Suprapubic skin (tissue), 4 donors: Measurements from ENCODE around the gene COL15A1. TPM values are rescaled to one million over a fixed set of nuclear protein-coding genes. Genes with fewer than 3 reads are reported as not detected.

ENCODE experiments used
- DNase-seq, 2 donors: peaks; one replicate each; pipeline ENCODE4 v3.0.0-alpha.2; 2019; ENCODE audit warnings: low spot score in 2 of 2
- H3K27ac ChIP-seq: fragments of 200-600 bp; sonication (generic); one replicate; pipeline ENCODE4 v1.5.1; 2019
- H3K27me3 ChIP-seq: fragments of 200-600 bp; sonication (generic); one replicate; pipeline ENCODE4 v1.5.1; 2019
- H3K36me3 ChIP-seq: fragments of 200-600 bp; sonication (generic); one replicate; pipeline ENCODE4 v1.5.1; 2019
- H3K4me1 ChIP-seq: fragments of 200-600 bp; sonication (generic); one replicate; pipeline ENCODE4 v1.5.1; 2019
- H3K4me3 ChIP-seq: fragments of 200-600 bp; sonication (generic); one replicate; pipeline ENCODE4 v1.5.1; 2019; ENCODE audit warnings: mild to moderate bottlenecking
- H3K9me3 ChIP-seq: fragments of 200-600 bp; sonication (generic); one replicate; pipeline ENCODE4 v1.5.1; 2019
- CTCF ChIP-seq, 2 donors: fragments of 200-600 bp in 1 of 2; fragments of 450-650 bp in 1 of 2; sonication (generic) in 1 of 2; IDR thresholded peaks; one replicate each; pipeline ENCODE4 v1.5.1; 2016 to 2019; ENCODE audit warnings: antibody characterized with exemption in 2 of 2, mild to moderate bottlenecking in 1 of 2, moderate library complexity in 1 of 2
- EP300 ChIP-seq: sonication (generic); formaldehyde crosslinking; IDR thresholded peaks from one replicate; pipeline ENCODE4 v1.6.1; 2017; ENCODE audit warnings: antibody characterized with exemption
- POLR2A ChIP-seq, 2 donors: fragments of 450-650 bp; IDR thresholded peaks; one replicate each; pipeline ENCODE4 v1.6.1; 2017; ENCODE audit warnings: antibody characterized with exemption in 2 of 2, mild to moderate bottlenecking in 2 of 2, moderate library complexity in 2 of 2
- POLR2AphosphoS5 ChIP-seq, 3 donors: sonication (generic); formaldehyde crosslinking; IDR thresholded peaks; one replicate each; pipeline ENCODE4 v1.6.1; 2017; ENCODE audit warnings: antibody characterized with exemption in 3 of 3
- WGBS: methylation state at CpG from one replicate; pipeline ENCODE4 v1.1.5; 2018; 5-methylcytosine and 5-hydroxymethylcytosine counted together
- total RNA-seq, 4 donors: library from RNA; depleted of rRNA; stranded (reverse); fragments of >200 nt; gene quantifications; one replicate each; pipeline ENCODE4 v1.1.0, GENCODE V29; 2016

The COL15A1 gene
- total RNA-seq, 4 donors from 2014 or later: 8.0 to 15.0 (median 9.3) TPM

DNA sequence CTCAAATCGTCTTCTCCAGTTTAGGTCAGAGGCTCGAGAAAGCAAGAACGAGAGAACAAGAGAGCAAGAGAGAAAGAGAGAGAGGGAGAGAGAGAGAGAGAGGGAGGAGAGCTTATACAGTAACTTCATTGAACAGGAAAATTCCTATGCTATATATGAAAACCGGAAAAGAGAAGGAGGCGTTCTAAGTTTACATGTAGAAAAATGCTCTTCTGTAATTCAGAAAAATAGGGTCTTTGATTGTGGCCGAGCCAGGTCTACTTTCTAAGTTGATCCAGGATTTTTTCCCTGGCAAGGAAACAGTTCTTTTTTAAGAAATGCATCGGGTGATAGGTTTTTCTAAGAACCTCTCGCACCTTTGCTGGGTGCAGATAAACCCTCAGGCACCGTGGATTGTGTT lies 29.5 kb downstream of the COL15A1 start:
- Histone ChIP-seq H3K4me1 (peaks cover 48% of the 10 kb centered on the region), H3K9me3 (no peaks in the 10 kb centered on the region), H3K27ac (peak overlapping the region; percentile 50), H3K27me3 (peaks cover 7% of the 10 kb centered on the region), H3K36me3 (no peaks in the 10 kb centered on the region), H3K4me3 (no peak overlapping the region)
- no peak for TF ChIP-seq CTCF (IDR thresholded peaks at IDR 0.05)
- no peak for TF ChIP-seq POLR2A (IDR thresholded peaks at IDR 0.05)
- no peak for TF ChIP-seq EP300
- TF ChIP-seq POLR2AphosphoS5 (IDR thresholded peaks at IDR 0.05): no peak
- no peak for DNase-seq
- 58% methylated on average over 9 of the region's 9 CpGs for WGBS

- no peaks in the 10 kb centered on the region for H3K36me3 ChIP-seq
- DNase-seq: no peak
- 49% methylated on average over 6 of the region's 6 CpGs for WGBS
- TF ChIP-seq EP300 (no peak), POLR2A (IDR thresholded peaks at IDR 0.05) (no peak), POLR2AphosphoS5 (IDR thresholded peaks at IDR 0.05) (no peak), CTCF (IDR thresholded peaks at IDR 0.05) (no peak)
- H3K9me3 ChIP-seq: no peaks in the 10 kb centered on the region
- peaks cover 48% of the 10 kb centered on the region for H3K4me1 ChIP-seq
- H3K27me3 ChIP-seq: peaks cover 7% of the 10 kb centered on the region
- peak overlapping the region; percentile 50 for H3K27ac ChIP-seq
- H3K4me3 ChIP-seq: no peak overlapping the region
Observed at GRCh38 chr9:98973576-98973975, 29.9 kb downstream of the COL15A1 start.

GRCh38 chr9:98974106-98974505 lies 30.4 kb downstream of the COL15A1 start:
- H3K9me3 ChIP-seq: no peaks in the 10 kb centered on the region

GRCh38 chr9:98974554-98974953 lies 30.8 kb downstream of the COL15A1 start:
- Histone ChIP-seq H3K4me3 (no peak overlapping the region), H3K27me3 (peaks cover 7% of the 10 kb centered on the region), H3K36me3 (no peaks in the 10 kb centered on the region), H3K9me3 (no peaks in the 10 kb centered on the region), H3K4me1 (peaks cover 48% of the 10 kb centered on the region), H3K27ac (no peak overlapping the region)
- no peak for TF ChIP-seq POLR2AphosphoS5 (IDR thresholded peaks at IDR 0.05)
- TF ChIP-seq POLR2A (IDR thresholded peaks at IDR 0.05): no peak
- no peak for TF ChIP-seq EP300
- no peak for TF ChIP-seq CTCF (IDR thresholded peaks at IDR 0.05)
- no peak for DNase-seq
- WGBS: 48% methylated on average over 7 of the region's 10 CpGs

More at GRCh38 chr9:98974106-98974505, 30.4 kb downstream of the COL15A1 start:
- H3K4me1 ChIP-seq: peaks cover 48% of the 10 kb centered on the region
- no peak for TF ChIP-seq POLR2A (IDR thresholded peaks at IDR 0.05)
- TF ChIP-seq POLR2AphosphoS5 (IDR thresholded peaks at IDR 0.05): no peak
- no peak for TF ChIP-seq EP300
- no peak for TF ChIP-seq CTCF (IDR thresholded peaks at IDR 0.05)
- 74% methylated on average over 6 of the region's 6 CpGs for WGBS
- no peak overlapping the region for H3K4me3 ChIP-seq
- no peak for DNase-seq
- no peaks in the 10 kb centered on the region for H3K36me3 ChIP-seq
- H3K27ac ChIP-seq: peak overlapping the region; percentile 50
- H3K27me3 ChIP-seq: peaks cover 7% of the 10 kb centered on the region

DNA sequence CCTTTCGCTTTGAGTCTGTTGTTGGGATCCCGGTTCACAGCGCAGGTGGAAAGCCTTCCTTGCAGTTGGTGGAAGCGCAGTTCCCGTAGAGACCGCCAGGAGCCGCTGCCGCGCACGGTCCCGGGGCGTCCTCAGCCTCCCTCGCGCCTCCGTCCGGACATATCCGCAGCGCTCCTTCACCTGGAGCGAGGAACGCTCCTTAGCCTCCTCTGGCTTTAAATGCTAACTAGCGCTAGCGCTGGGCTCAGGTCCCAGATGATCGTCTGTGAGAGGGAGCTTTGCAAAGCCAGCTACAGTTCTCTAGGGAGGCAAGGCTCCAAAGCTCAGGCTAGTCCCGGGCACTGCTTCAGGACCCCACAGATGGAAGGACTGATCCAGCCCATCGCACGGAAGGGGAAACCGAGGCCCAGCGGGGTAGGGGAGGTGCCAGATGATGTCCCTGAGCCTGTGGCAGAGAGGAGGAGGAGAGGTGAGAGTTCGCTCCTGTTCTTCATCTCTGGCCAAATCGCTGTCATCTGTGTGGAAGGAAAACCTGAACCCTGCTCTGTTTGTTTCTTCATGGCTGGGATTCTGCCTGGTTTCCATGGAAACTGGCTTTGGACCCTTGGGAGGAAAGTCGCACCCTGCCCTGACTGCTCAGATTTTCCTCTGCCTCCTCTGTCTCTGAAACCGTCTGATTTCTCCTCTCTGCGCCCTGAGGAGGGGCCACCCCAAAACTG lies 31.4 kb downstream of the COL15A1 start:
- Histone ChIP-seq H3K27me3 (peaks cover 7% of the 10 kb centered on the region), H3K27ac (peak overlapping the region; percentile 35), H3K4me1 (peaks cover 48% of the 10 kb centered on the region), H3K9me3 (no peaks in the 10 kb centered on the region), H3K36me3 (no peaks in the 10 kb centered on the region), H3K4me3 (peak overlapping the region; percentile 35)
- peak; percentile 88 to 90 for DNase-seq
- 36% methylated on average over 8 of the region's 33 CpGs for WGBS
- TF ChIP-seq CTCF (IDR thresholded peaks at IDR 0.05): peak; percentile 91 to 99
- TF ChIP-seq EP300: no peak
